HG03520 (cell line): Measurements from ENCODE around the gene ENTR1.

Source experiments
- ATAC-seq: cut with Tn5 transposase; IDR thresholded peaks from one replicate; pipeline ENCODE4 v1.9.1; 2021; ENCODE audit warnings: mild to moderate bottlenecking, moderate library complexity; ENCODE audit not compliant: unreplicated experiment

The ENTR1 gene

DNA sequence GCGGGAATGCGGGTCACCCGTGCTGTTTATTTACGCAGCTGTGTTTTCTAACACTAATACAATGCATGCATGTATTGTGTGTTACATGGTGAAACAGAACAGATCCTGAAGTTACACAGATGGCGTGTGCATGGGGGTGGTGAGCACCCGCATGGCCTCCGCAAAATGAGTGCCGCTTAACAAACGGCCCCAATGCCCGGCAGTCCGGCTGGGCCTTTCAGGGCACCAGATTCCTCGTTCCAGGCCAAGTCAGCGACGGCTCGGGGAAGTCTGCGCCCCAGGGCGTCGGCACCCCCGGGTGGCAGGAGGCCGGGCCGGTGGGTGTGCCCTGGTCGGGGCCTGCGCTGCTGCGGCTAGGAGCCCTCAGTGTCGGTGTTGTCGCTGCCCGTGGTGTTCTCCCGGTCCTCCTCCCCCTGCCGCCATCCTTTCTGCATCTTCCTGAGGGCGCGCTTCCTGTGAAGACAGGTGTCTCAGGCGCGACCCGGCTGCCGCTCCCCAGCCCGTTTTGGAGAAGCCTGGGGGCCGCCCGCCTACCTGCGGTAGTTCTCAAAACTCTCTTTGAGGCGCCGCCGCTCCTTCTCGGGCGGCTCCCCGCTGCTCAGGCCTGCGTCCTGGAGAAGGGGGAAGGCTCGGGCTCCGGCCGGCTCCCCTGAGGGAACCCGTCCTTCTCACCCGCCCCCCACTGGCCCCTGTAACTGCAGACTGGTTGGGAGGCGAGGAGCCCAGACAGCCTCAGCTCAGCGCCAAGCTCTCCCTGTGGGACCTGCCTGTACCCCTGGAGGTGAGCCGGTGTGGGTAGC lies 46.3 kb downstream of the ENTR1 start:
- ATAC-seq = no peak

DNA sequence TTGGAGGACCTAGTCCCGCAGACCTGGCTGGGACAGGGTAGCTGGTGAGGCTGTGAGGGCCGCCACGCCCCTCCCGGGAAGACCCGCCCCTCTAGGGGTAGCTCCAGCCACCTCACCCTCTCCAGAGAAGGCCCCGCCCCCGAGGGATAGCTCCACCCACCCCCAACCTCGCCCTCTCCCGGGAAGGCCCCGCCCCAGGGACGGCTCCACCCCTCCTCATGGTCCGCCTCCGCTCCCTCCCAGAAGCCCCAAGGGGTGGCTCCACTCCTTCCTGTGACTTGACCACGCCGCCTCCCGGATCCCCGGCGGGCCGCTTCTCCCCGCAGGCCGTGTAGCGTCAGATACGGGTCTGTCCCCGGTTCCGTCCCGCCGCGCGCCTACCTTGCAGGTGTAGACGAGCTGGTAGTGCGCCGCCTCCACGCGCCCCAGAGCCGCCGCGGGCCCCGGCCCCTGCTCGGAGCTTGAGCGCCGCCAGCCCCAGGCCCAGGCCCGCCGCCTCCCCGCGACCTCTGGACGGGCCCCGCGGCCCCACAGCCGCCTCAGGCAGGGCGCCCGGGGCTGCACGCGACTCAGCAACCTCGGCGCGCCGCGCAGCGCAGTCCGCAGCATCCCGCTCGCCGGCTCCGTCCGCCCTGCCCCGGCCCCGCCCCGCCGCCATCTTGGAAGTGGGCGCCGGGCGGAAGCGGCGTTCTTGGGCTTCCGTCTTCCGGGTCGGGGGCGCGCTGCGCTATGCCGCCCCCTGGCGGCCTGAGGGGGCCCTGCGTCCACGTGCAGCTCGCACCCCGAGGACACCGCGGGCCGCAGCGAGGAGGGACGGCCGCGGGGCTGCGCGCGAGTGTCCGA lies 47.1 kb downstream of the ENTR1 start, which contains the start of gene DNLZ:
DNLZ (minus strand) TSS at position 639 of the 843 bp plus-strand sequence; CDS start at position 609, 30 bp downstream.
- peak; percentile 70 for ATAC-seq

DNA sequence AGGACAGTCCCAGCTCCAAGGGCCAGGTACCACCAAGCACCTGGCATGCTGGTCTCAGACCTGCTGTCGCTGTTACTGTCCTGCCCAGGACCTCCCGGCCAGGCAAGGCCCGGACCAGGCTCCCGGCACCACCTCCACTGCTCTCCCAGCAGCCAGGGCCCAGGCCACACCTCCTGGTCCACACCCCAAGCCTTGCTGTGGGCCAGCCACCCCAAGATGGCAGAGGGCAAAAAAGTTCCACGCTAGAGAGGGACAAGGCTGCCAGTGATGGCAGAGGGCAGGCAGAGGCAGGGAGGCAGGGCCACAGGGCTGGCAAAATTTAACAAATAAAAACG lies 48.0 kb downstream of the ENTR1 start:
- no peak for ATAC-seq

DNA sequence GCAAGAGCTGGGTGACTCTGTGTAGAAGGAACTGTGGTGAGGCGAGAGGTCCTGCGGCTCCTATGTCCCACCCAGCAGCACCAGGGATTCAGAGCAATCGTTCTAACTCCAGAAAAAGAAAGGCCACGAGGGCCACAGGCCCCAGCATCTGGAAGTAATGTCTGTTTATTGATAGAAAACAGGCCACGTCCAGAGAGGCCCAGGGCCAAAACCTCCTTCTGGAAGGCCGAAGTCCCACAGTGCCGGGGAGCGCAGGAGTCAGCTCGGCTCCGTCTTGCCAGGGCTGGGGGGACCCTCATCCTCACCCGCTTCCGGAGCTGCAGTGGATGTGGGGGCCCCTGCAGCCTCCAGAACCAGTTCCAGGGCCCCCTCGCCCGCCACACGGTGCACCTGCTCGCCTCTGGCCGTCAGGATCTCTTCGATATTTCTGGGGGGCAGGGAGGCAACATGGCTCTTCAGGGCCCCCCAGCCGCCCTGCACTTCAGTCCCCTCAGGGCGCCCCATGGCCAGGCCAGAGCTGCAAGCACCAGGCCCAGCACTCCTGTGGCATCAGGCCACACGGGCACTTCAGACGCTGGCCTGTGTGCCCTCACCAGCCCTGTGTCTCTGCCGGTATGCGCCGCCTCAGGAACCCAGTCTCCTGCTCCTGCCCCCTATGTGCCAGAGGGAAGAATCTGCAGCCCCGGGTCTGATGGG lies 48.5 kb downstream of the ENTR1 start:
- no peak for ATAC-seq

DNA sequence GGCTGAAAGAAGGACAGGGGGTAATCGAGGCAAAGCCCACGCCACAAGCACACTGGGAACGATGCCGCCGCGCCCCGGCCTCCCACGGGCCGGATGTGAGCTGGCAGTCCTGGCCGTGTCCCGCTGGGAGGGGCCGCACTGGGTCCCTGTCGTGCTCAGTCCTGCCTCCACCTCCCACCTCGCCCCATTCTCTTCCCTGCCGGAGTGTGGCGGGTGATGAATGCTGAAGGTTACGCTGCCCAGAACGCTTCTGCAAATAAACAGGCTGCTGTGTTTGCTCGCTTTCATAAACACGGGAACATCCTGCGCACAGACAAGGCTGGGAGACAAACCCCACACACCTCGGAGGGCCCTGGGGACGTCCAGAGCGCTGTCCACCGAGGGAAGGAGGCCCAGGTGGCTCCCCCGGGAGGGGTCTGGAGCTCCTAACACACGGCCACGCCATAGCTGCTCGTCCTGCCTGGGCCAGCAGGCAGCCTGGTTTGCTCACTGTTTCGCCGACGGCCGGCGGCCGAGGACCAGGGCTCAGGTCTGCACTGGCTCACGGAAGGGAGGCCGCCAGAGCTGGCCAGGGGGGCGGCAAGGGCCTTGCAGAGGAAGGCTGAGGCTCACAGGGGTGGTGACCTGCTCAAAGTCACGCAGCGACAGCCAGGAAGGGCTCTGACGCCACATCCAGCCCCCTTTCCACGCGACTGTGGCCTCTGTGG lies 49.2 kb downstream of the ENTR1 start:
- no peak for ATAC-seq

DNA sequence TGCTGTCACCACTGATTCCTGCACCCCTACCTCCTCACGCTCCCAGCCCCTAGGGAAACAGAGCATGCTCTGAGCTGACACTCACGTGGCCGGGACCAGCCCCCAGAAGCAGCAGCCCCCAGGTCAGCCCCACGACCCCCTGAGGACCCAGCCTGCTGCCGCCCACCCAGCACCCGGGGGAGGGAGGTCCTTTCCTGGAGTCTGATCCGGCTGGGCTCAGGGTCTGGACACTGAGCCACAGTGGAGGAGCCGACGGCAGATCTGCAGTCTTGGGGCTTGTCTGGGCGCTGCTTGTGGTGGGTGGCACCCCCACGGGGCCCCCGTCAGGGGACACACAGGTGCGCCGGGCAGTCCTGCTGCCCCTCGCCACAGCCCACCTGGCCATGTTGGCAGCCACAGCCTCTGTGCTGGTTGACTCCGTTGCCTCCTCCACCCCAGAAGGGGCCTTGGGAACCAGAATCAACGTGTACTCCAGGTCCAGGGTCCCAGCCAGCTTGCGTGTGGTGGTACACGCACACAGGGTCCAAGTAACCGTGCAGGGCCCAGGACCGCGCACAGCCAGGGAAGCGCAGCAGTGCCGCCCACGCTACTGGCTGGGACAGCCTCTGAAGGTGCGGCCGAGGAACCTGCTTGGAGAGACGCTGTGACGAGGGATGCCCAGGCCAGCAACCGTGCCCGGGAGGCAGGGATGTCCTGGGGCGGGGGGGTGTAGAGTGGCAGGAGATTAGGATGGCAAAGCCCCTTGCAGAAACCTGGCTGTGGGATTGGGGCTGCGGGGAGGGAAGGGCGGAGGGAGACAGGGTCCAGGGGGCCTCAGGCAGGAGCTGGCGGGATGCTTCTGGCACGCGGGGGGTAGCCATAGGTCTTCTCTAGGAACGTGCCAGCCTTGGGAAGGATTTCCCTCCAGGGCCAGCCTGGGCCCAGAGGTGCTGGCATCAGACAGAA lies 50.4 kb downstream of the ENTR1 start:
- no peak for ATAC-seq

DNA sequence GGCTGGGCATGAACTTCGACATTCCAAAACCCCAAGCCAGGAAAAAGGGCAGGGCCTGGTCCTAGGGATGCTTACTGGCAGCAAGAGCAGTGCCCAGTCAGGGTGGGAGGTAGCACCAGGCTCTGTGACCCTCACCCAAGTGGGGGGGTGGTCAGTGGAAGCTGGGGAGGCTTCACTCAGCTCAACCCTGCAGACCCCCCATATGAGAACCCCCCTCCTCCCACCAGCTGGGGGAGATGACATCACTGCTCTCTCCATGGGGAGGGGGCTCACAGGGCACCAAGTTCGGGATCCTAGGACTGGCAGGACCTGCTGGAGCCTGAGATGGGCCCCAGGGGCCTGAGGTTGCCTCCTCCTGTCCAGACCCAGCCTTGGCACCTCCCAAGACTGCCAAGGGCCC lies 51.5 kb downstream of the ENTR1 start:
- ATAC-seq = no peak

DNA sequence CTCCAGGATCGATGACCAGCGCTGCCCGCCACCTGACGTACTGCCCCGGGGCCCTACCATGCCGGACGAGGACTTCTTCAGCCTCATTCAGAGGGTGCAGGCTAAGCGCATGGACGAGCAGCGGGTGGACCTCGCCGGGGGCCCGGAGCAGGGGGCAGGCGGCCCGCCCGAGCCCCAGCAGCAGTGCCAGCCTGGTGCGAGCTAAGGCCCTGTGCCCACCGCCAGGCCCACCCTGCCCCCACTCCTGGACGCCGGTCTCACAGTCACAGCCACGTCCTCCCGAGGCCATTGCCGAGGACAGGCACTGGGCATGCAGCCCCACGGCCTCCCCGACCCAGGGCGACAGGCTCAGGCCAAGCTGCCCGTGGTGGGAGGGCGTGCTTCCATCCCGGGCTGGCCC lies 52.4 kb downstream of the ENTR1 start:
- ATAC-seq = no peak

DNA sequence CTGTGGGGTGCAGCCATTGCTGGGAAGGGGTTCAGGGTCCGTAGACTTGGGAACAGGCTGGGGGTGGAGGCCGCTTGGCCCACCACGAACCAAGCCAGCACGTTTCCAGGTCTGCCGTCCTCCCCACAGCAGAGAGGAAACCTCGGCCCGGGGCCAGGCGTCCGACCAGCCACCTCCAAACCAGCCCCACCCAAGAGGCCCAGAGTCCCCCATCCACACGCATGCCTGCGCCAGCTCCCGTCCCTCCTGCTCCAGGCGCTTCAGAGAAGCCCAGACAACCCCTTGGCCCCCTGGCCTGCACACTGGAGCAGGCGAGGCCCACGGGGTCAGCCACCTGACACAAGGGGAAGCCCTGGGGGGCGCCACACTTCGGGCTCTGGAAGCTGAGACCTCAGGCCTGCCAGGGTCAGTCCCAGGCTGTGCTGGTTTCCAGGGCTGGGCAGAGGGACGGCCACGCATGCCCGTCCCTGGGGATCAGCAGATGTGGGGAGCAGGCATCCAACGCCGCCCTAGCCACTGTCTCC lies 53.1 kb downstream of the ENTR1 start:
- no peak for ATAC-seq

DNA sequence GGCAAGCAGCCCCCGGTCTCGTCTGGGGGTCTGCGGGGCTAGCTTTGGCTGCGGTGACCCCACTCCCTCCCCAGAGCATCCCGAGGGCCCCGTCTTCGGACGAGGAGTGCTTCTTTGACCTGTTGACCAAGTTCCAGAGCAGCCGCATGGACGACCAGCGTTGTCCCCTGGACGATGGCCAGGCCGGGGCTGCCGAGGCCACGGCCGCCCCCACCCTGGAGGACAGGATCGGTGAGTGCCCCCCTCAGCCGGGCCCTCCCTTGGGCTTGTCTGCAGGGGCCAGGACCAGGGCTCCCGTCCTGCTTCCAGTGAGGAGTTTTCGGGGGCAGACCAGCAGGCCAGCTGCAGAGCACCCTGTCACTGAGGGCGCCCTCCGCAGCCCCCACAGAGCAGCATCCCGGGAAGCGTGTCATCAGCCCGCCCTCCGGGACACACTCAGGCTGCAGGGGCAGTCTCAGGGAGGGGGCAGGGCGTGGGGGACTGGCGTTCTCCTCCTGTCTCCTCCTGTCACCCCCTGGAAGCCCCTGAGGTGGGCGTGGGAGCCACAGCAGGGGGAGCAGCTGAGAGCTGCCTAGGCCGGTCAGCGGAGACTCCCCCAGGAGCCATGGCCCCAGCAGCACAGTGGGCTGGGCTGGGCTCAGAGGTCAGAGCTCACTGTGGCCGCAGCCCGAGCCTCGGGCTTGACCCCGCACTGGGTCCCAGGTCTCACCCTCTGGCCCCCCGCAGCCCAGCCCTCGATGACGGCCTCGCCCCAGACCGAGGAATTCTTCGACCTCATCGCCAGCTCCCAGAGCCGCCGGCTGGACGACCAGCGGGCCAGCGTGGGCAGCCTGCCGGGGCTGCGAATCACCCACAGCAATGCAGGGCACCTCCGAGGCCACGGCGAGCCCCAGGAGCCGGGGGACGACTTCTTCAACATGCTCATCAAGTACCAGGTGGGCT lies 54.5 kb downstream of the ENTR1 start:
- no peak for ATAC-seq

DNA sequence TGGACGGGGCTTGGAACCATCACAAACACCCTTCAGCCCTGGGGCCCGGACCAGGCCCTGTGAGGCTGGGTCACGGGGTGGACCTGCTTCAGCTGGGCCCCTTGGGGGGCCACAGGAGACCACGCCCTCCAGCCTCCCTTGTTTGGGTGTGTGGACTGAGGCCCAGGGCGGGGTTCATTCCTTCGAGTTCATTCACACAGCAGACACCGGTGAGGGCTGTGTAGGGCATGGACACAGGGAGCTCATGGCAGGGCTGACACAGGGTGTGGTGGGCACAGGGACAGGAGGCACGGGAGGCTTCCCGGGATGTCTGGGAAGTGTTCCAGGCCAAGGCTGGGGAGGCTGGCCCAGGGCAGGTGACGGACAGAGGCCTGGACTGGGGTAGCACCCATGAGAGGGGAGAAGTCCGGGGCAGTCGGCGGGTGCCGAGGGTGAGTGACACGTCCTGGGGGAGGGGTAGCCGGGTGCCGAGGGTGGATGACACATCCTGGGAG lies 55.8 kb downstream of the ENTR1 start:
- ATAC-seq = no peak

DNA sequence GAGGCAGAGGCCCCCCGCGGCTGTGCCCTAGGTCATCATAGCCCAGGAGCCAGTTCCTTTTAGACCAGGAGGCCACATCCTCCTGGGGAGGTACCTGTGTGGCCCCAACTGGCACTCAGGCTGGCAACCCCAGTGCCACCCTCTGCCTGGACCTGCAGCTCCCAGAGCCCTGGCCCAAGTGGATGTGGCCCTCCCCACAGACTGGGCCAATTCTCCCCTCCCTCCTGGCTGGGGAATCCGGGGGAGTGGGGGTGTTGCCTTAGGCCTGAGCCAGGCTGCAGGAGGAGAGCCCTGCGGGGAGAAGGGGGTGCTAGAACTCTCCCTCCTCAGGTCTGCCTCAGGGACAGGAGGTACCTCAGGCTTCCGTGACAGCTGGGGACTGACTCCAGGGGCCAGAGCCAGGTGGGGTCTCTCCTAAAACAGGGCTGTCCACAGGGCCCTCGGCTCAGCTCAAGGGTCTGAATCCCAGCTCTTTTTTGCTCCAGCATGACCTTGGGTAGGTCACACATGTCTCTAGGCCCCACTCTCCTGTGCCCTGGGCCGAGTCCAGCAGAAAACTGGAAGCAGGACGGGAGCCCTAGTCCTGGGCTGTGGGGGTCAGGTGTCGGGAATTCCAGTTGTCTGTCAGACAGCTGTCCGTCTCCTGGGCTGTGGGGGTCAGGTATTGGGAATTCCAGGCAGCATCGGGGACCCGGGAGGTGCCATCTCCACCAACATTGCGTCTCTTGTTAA lies 56.5 kb downstream of the ENTR1 start:
- ATAC-seq = no peak

DNA sequence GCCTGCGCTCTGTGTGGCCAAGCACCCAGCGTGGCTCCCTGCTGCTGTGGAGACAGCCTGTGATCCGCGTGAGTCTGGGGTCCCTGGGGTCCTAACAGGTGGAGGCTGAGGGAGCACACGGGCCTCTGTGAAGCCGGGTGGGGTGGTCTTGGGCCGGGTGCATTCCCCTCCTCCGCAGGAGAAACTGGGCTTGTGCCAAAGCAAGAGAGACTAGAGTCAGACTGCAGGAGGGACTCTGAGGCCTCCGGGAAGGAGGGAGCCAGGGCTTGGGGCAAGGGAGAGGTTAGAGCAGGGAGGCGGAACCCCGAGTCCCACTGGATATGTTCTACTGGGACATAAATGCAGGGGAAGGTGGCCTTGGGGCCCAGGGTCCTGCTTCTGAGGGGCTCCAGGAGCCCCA lies 57.3 kb downstream of the ENTR1 start:
- no peak for ATAC-seq

DNA sequence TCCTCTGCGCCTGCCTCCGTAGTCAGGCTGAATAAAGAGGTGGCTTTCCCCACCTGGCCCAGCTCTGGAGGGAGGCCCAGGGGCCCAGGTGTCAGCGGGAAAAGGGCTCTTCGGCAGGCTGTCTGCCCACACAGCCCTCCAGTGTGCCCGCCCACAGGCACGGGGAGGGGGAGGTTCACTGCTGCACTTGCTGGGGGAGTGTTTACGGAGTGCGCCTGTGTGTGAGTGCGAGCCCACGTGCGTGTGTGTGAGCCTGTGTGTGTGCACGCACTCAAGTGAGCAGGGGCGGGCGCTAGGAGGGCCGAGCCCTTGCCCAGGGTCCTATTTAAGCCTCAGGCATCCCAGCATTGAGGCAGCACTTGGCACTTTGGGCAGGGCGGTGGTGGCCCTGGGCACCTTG lies 57.7 kb downstream of the ENTR1 start:
- no peak for ATAC-seq
